H1 (cell line): ENCODE measurements around the gene GRB7. TPM values are rescaled to one million over a fixed set of nuclear protein-coding genes. Genes with fewer than 3 reads are reported as not detected.

Experiments
- ASH2L ChIP-seq: fragments of 200-600, 300-600 bp; sonication (generic); IDR thresholded peaks from one replicate; pipeline ENCODE4 v1.7.1; 2017; ENCODE audit warnings: low read length
- BACH1 ChIP-seq: IDR thresholded peaks from 2 replicates; pipeline ENCODE4 v1.6.1; 2012; ENCODE audit warnings: low read length, improper control_type of control experiment
- CBX5 ChIP-seq: fragments of 300-800, 300-1000 bp; sonication (generic); IDR thresholded peaks from 2 replicates; pipeline ENCODE4 v1.7.1; 2016; ENCODE audit warnings: antibody characterized with exemption, low read length, low read depth
- CTBP2 ChIP-seq: IDR thresholded peaks from 2 replicates; pipeline ENCODE4 v1.7.0; 2011; ENCODE audit warnings: borderline replicate concordance, mild to moderate bottlenecking, moderate library complexity, mixed read lengths, low read length; ENCODE audit not compliant: insufficient read depth, insufficient read length
- CTCF ChIP-seq, 3 experiments: IDR thresholded peaks; 1 replicate in 2 of 3; 2 replicates in 1 of 3; pipeline versions ENCODE4 v1.5.1 to v1.6.1; 2011; ENCODE audit warnings: low read length in 3 of 3, mild to moderate bottlenecking in 3 of 3, inconsistent platforms in 2 of 3, low read depth in 1 of 3, moderate library complexity in 1 of 3; ENCODE audit not compliant: insufficient read depth in 1 of 3; ENCODE audit errors: control extremely low read depth in 1 of 3
- GTF2F1 ChIP-seq: IDR thresholded peaks from 2 replicates; pipeline ENCODE4 v1.6.1; 2012; ENCODE audit warnings: low read depth, low read length, improper control_type of control experiment, borderline replicate concordance
- JUND ChIP-seq: IDR thresholded peaks from 2 replicates; pipeline ENCODE4 v1.6.1; 2011; ENCODE audit warnings: mild to moderate bottlenecking, improper control_type of control experiment, low read length
- KDM1A ChIP-seq: fragments of 200-600, 300-600 bp; sonication (generic); IDR thresholded peaks from 2 replicates; pipeline ENCODE4 v1.7.1; 2016; ENCODE audit warnings: mild to moderate bottlenecking, low read length, borderline replicate concordance
- MAFK ChIP-seq: IDR thresholded peaks from 2 replicates; pipeline ENCODE4 v1.6.1; 2012; ENCODE audit warnings: low read depth, mild to moderate bottlenecking, improper control_type of control experiment, low read length
- MAX ChIP-seq: IDR thresholded peaks from 2 replicates; pipeline ENCODE4 v1.6.1; 2012; ENCODE audit warnings: inconsistent platforms
- NANOG ChIP-seq: IDR thresholded peaks from 2 replicates; pipeline ENCODE4 v1.6.1; 2011; ENCODE audit warnings: low read length, low read depth, mild to moderate bottlenecking, inconsistent platforms; ENCODE audit not compliant: insufficient read depth, poor library complexity, severe bottlenecking
- NRF1 ChIP-seq: IDR thresholded peaks from 2 replicates; pipeline ENCODE4 v1.6.1; 2011; ENCODE audit warnings: mild to moderate bottlenecking, low read depth, low read length, improper control_type of control experiment
- POLR2A ChIP-seq, 2 experiments: IDR thresholded peaks; 1 replicate in 1 of 2; 2 replicates in 1 of 2; pipeline ENCODE4 v1.6.1; 2011; ENCODE audit warnings: low read depth in 2 of 2, low read length in 2 of 2, mild to moderate bottlenecking in 2 of 2; ENCODE audit errors: control extremely low read depth in 1 of 2
- POLR2AphosphoS5 ChIP-seq: IDR thresholded peaks from 2 replicates; pipeline ENCODE4 v1.6.1; 2011; ENCODE audit warnings: low read depth, low read length
- POU5F1 ChIP-seq: IDR thresholded peaks from 2 replicates; pipeline ENCODE4 v1.6.1; 2011; ENCODE audit warnings: low read depth, mild to moderate bottlenecking, low read length, moderate library complexity
- RAD21 ChIP-seq, 2 experiments: IDR thresholded peaks in 1 of 2; conservative IDR thresholded peaks in 1 of 2; 2 replicates each; pipeline ENCODE4 v1.6.1; 2011; ENCODE audit warnings: low read depth in 2 of 2, low read length in 2 of 2, improper control_type of control experiment in 1 of 2, inconsistent platforms in 1 of 2, mild to moderate bottlenecking in 1 of 2, moderate library complexity in 1 of 2
- RNF2 ChIP-seq: fragments of 200-900, 300-1000 bp; sonication (generic); IDR thresholded peaks from 2 replicates; pipeline ENCODE4 v1.7.1; 2016; ENCODE audit warnings: borderline replicate concordance, low read depth, mild to moderate bottlenecking, antibody characterized with exemption, low read length; ENCODE audit not compliant: poor library complexity, severe bottlenecking; ENCODE audit errors: missing control alignments
- SIN3A ChIP-seq, 2 experiments: IDR thresholded peaks in 1 of 2; conservative IDR thresholded peaks in 1 of 2; 2 replicates each; pipeline ENCODE4 v1.6.1; 2011 to 2012; ENCODE audit warnings: low read length in 2 of 2, improper control_type of control experiment in 1 of 2, low read depth in 1 of 2, mild to moderate bottlenecking in 1 of 2
- SIRT6 ChIP-seq: IDR thresholded peaks from one replicate; pipeline ENCODE4 v1.7.1; 2012; ENCODE audit warnings: low read length, inconsistent platforms
- TBP ChIP-seq: IDR thresholded peaks from 2 replicates; pipeline ENCODE4 v1.6.1; 2011; ENCODE audit warnings: low read depth, low read length, improper control_type of control experiment
- TEAD4 ChIP-seq: IDR thresholded peaks from 2 replicates; pipeline ENCODE4 v1.6.1; 2012; ENCODE audit warnings: low read depth, low read length, inconsistent platforms, mixed read lengths
- polyA plus RNA-seq, 7 experiments: library from polyadenylated mRNA; depleted of rRNA in 3 of 7; stranded (reverse) in 5 of 7; unstranded in 2 of 7; fragments of >200 nt in 5 of 7; fragments of 200-250 nt in 2 of 7; gene quantifications; 1 replicate in 5 of 7; 2 replicates in 1 of 7; 4 replicates in 1 of 7; pipeline versions ENCODE4 v1.2.1 to v1.2.3, GENCODE V29; 2011 to 2013; ENCODE audit warnings: missing spikeins in 2 of 7, mixed read lengths in 2 of 7
- total RNA-seq: library from RNA; stranded (reverse); fragmentation: NEBNext Ultra II Directional; extraction: Animal tissue kit (Norgen Biotek cat#: 25700); gene quantifications from 2 replicates; pipeline ENCODE4 v1.2.1, GENCODE V29; 2021

GRB7 gene
- total and polyA plus RNA-seq, 2 of the 8 experiments (the other 6 are each of a cell fraction or from before 2014, with no cell fraction given) = 32.2 to 41.5 TPM

DNA sequence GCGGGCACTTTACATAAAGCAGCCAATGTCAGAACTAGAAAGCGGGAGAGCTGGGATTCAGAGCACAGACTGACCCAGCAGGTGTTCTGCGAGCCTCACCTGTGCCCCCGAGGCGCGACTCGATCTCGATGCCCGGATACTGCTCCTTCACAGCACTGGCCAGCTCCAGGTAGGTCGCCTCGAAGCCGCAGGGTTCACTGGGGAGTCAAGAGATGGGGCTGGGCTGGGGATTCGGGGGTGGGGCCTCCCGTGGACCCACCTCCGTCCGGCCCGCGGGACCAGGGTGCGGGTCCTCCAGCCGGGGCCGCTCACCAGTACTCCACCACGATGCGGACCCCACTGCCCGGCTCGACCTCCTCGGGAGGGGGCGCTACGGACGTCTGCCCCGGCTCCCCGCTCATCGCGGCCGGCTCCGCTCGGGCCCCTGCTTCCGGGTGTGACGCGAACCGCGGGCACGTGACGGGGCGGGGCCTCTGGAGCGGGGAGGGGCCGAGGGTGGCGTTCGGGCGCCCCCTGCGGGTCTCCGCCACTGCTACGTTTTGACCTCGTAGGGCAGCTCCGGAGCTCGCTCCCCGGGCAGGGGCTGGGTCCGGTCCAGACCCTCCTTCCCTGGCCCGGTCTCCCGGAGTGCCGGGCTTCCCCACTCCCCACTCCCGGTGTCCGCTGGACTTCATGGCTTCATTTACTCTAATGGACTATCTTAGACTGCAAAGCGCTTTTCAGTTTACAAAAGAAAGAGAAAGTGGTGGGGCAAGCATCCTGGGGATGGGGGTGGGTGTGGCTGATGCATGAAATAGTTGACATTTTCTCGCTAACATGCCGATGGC is 7.4 kb upstream of the GRB7 start, which contains the start of gene MIEN1 (continued):
- TF ChIP-seq POLR2A (IDR thresholded peaks at IDR 0.05; ENCODE audit: control extremely low read depth in 1 of 2, low read depth in 2 of 2, low read length in 2 of 2) (peak in 1 of 2 experiments; percentile 70; a peak in 2 of 3 replicates), NANOG (no peak), RAD21 (IDR thresholded peaks at IDR 0.05 in 1 of 2, conservative IDR thresholded peaks at IDR 0.05 in 1 of 2; ENCODE audit: low read depth in 2 of 2, low read length in 2 of 2) (peak; percentile 47 to 56), MAFK (no peak), NRF1 (no peak), BACH1 (peak; percentile 24; the same call in 1 of the 2 replicates), ASH2L (peak; percentile 86), CTCF (IDR thresholded peaks at IDR 0.05; ENCODE audit: control extremely low read depth in 1 of 3, insufficient read depth in 1 of 3, low read depth in 1 of 3, low read length in 3 of 3) (peak; percentile 42 to 76 (median 73)), TEAD4 (no peak), SIN3A (conservative IDR thresholded peaks at IDR 0.05 in 1 of 2, IDR thresholded peaks at IDR 0.05 in 1 of 2; ENCODE audit: low read depth in 1 of 2, low read length in 2 of 2) (peak in 1 of 2 experiments; percentile 56; a peak in 1 of 4 replicates), POLR2AphosphoS5 (peak; percentile 89), KDM1A (no peak), CTBP2 (no peak), CBX5 (no peak), GTF2F1 (no peak), MAX (peak; percentile 52), TBP (no peak), POU5F1 (no peak), JUND (peak; percentile 46; the same call in 1 of the 2 replicates), SIRT6 (no peak), RNF2 (no peak)
